Spleen (tissue), 11 donors: ENCODE results near the gene SULT6B1. TPM values are rescaled to one million over a fixed set of nuclear protein-coding genes. Genes with fewer than 3 reads are reported as not detected.

Source experiments
- DNase-seq: peaks from one replicate; pipeline ENCODE4 v3.0.0-alpha.2; 2020
- H3K27ac ChIP-seq, 8 donors: fragments of 200-600 bp; sonication (generic) in 7 of 8; 1 replicate in 4 of 8; 2 replicates in 4 of 8; pipeline versions ENCODE4 v1.5.0 to v1.8.0; 2016 to 2021; ENCODE audit warnings: inconsistent platforms in 4 of 8, mild to moderate bottlenecking in 4 of 8, moderate library complexity in 1 of 8
- H3K27me3 ChIP-seq, 7 donors: fragments of 200-600 bp; sonication (generic) in 6 of 7; replicated peaks in 1 of 7; 1 replicate in 4 of 7; 2 replicates in 3 of 7; pipeline versions ENCODE4 v1.5.0 to v1.8.0; 2016 to 2021; ENCODE audit warnings: inconsistent platforms in 3 of 7, mild to moderate bottlenecking in 1 of 7
- H3K36me3 ChIP-seq, 6 donors: fragments of 200-600 bp; sonication (generic) in 5 of 6; 1 replicate in 4 of 6; 2 replicates in 2 of 6; pipeline versions ENCODE4 v1.5.0 to v1.8.0; 2016 to 2021; ENCODE audit warnings: inconsistent platforms in 2 of 6
- H3K4me1 ChIP-seq, 6 donors: fragments of 200-600 bp; sonication (generic) in 5 of 6; 1 replicate in 3 of 6; 2 replicates in 3 of 6; pipeline versions ENCODE4 v1.5.0 to v1.8.0; 2016 to 2021; ENCODE audit warnings: inconsistent platforms in 3 of 6
- H3K4me3 ChIP-seq, 8 donors: fragments of 200-600 bp; sonication (generic) in 7 of 8; 1 replicate in 4 of 8; 2 replicates in 4 of 8; pipeline versions ENCODE4 v1.5.0 to v1.8.0; 2016 to 2021; ENCODE audit warnings: inconsistent platforms in 4 of 8, mild to moderate bottlenecking in 4 of 8, moderate library complexity in 2 of 8
- H3K9me3 ChIP-seq, 8 donors: fragments of 200-600 bp; sonication (generic) in 7 of 8; 1 replicate in 4 of 8; 2 replicates in 4 of 8; pipeline versions ENCODE4 v1.5.0 to v1.8.0; 2016 to 2021; ENCODE audit warnings: inconsistent platforms in 4 of 8
- POLR2A ChIP-seq, 3 donors: fragments of 450-650 bp; IDR thresholded peaks; one replicate each; pipeline ENCODE4 v1.5.1; 2017; ENCODE audit warnings: antibody characterized with exemption in 3 of 3, mild to moderate bottlenecking in 1 of 3
- POLR2AphosphoS5 ChIP-seq, 3 donors: sonication (generic); formaldehyde crosslinking; IDR thresholded peaks; one replicate each; pipeline ENCODE4 v1.5.1; 2017; ENCODE audit warnings: antibody characterized with exemption in 3 of 3
- WGBS, 5 donors: extraction: QIAGEN DNeasy Blood & Tissue Kit in 3 of 5; methylation state at CpG; one replicate each; pipeline versions ENCODE4 v1.1.5 to v1.1.7; 2013 to 2018; 5-methylcytosine and 5-hydroxymethylcytosine counted together
- intact Hi-C: fragments of 100-400 bp; cut with DNase I; formaldehyde crosslinking; loops from one replicate; pipeline ENCODE4 v1.15.0; 2023; ENCODE audit warnings: low total_unique reads
- polyA plus RNA-seq, 3 donors: library from polyadenylated mRNA; stranded (reverse); fragments of 200-250 nt; gene quantifications; one replicate each; pipeline ENCODE4 v1.2.1, GENCODE V29; 2013
- total RNA-seq, 7 donors: library from RNA; depleted of rRNA in 3 of 7; stranded (reverse); fragments of >200 nt in 3 of 7; fragmentation: NEBNext Ultra II Directional in 4 of 7; extraction: Animal tissue kit (Norgen Biotek cat#: 25700) in 4 of 7; gene quantifications; one replicate each; pipeline versions ENCODE4 v1.1.0 to v1.2.1, GENCODE V29; 2016 to 2021
- TF ChIP-seq, protein P1 (sequence below), 11 experiments: fragments of 200-600 bp in 7 of 11; fragments of 450-650 bp in 4 of 11; sonication (generic) in 4 of 11; IDR thresholded peaks in 8 of 11; conservative IDR thresholded peaks in 3 of 11; 1 replicate in 7 of 11; 2 replicates in 4 of 11; pipeline versions ENCODE4 v1.4.0 to v1.8.0; 2016 to 2021; ENCODE audit warnings: antibody characterized with exemption in 11 of 11, inconsistent platforms in 4 of 11, mild to moderate bottlenecking in 1 of 11
- donor health status: healthy with polysubstance abuse.
- donor health status: DM: no; HTN: no; CAD: no; lungs with moderate emphysema.
- donor health status: DM: no; HTN: no; CAD: no.
- donor health status: Bipolar disorder and iron deficiency.
- donor health status: healthy.
- donor health status: DM: no; HTN: no; CAD: no.
- donor health status: DM: yes; HTN: yes; CAD: no.

SULT6B1 gene
- total and polyA plus RNA-seq, 10 donors, result not detected

DNA sequence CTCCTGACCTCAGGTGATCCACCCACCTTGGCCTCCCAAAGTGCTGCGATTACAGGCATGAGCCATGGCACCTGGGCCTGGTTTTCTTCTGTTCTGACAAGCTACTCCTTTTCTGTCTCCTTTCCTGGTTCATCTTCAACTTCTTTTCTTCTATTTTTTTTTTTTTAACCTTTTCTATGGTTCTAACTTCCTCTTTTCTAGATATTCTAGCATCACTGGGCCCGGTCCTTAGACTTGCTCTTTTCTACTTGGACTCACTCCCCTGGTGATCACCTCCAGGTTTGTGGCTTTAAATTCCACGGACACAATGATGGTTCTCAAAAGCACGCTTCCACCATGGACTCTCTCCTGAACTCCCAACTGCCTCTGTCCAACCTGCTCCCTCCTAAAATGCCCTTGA lies 33.7 kb downstream of the SULT6B1 start:
- Histone ChIP-seq H3K4me3 (peak overlapping the region in 1 of 8 donors; percentile 96), H3K36me3 (peaks cover 0 to 21% (median 0%) of the 10 kb centered on the region in 6 donors), H3K9me3 (no peaks in the 10 kb centered on the region), H3K27me3 (no peaks in the 10 kb centered on the region), H3K27ac (peak overlapping the region in 4 of 8 donors; percentile 94 to 96 (median 94)), H3K4me1 (peaks cover 20 to 74% (median 45%) of the 10 kb centered on the region in 6 donors)
- intact Hi-C loops, result no loop called here
- WGBS, 5 donors, result 63 to 81% (median 75%) methylated on average over 4 of the region's 4 CpGs
- no peak for DNase-seq
- TF ChIP-seq POLR2A (IDR thresholded peaks at IDR 0.05) (no peak), POLR2AphosphoS5 (IDR thresholded peaks at IDR 0.05) (no peak)
- TF ChIP-seq, protein P1, sequence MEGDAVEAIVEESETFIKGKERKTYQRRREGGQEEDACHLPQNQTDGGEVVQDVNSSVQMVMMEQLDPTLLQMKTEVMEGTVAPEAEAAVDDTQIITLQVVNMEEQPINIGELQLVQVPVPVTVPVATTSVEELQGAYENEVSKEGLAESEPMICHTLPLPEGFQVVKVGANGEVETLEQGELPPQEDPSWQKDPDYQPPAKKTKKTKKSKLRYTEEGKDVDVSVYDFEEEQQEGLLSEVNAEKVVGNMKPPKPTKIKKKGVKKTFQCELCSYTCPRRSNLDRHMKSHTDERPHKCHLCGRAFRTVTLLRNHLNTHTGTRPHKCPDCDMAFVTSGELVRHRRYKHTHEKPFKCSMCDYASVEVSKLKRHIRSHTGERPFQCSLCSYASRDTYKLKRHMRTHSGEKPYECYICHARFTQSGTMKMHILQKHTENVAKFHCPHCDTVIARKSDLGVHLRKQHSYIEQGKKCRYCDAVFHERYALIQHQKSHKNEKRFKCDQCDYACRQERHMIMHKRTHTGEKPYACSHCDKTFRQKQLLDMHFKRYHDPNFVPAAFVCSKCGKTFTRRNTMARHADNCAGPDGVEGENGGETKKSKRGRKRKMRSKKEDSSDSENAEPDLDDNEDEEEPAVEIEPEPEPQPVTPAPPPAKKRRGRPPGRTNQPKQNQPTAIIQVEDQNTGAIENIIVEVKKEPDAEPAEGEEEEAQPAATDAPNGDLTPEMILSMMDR (IDR thresholded peaks at IDR 0.05 in 8 of 11, conservative IDR thresholded peaks at IDR 0.05 in 3 of 11), result no peak

DNA sequence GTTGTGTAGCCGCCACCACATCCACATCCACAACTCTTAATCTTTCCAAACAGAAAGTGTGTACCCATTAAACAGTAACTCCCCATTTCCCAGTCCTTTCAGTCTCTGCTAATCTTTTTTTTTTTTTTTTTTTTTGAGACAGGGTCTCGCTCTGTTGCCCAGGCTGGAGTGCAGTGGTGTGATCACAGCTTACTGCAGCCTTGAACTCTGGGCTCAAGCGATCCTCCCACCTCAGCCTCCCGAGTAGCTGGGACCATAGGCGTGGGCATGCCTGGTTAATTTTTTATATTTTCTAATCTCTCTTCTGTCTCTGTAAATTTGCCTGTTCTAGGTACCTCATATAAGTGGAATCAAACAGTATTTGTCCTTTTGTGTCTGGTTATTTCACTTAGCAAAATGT lies 35.2 kb downstream of the SULT6B1 start:
- intact Hi-C loops, result no loop called here
- Histone ChIP-seq H3K4me3 (no peak overlapping the region), H3K9me3 (no peaks in the 10 kb centered on the region), H3K27ac (no peak overlapping the region), H3K27me3 (no peaks in the 10 kb centered on the region), H3K4me1 (peaks cover 20 to 84% (median 50%) of the 10 kb centered on the region in 6 donors), H3K36me3 (peaks cover 0 to 35% (median 6%) of the 10 kb centered on the region in 6 donors)
- 87 to 98% (median 89%) methylated on average over 5 of the region's 5 CpGs for WGBS, 5 donors
- DNase-seq, result no peak
- TF ChIP-seq POLR2AphosphoS5 (IDR thresholded peaks at IDR 0.05) (no peak), POLR2A (IDR thresholded peaks at IDR 0.05) (no peak)
- TF ChIP-seq, protein P1 (IDR thresholded peaks at IDR 0.05 in 8 of 11, conservative IDR thresholded peaks at IDR 0.05 in 3 of 11), result no peak

DNA sequence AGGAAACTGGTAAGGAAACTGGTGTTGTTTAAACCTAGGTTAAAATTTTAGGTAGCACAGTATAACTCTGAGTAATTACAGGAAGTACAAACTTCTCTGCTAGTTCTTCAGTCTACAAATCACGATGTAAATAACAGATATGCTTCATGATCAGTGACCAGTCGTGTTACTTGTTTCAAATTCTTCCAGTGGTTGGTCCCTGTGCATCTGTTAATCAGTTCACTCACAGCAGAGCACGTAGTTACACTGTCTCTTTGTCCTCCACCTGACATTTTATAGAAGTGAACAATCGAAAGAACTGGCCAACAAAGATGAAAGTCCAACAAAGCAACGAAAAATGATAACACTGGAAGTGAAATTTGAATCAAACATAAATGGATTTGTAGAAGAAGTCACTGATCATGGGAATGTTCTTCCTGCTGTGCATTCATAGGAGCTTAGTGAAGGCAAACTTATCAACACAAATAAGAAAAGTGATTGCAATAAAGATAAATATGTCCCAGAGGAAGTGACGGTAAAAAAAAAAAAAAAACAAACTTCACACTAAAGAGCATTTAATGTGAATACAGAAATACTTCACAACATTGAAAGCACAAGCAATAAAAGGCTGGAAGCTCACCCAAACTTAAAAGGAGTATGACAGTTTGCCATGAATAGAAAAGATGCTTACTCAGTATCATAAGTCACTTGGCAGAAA lies 38.7 kb downstream of the SULT6B1 start:
- H3K4me1 ChIP-seq, result peaks cover 3 to 74% (median 27%) of the 10 kb centered on the region in 6 donors
- no peak overlapping the region for H3K4me3 ChIP-seq
- intact Hi-C loops, result no loop called here
- WGBS, 5 donors, result 36 to 52% (median 49%) methylated on average over 6 of the region's 6 CpGs
- no peaks in the 10 kb centered on the region for H3K27me3 ChIP-seq
- TF ChIP-seq POLR2A (IDR thresholded peaks at IDR 0.05), result no peak
- TF ChIP-seq, protein P1 (IDR thresholded peaks at IDR 0.05 in 8 of 11, conservative IDR thresholded peaks at IDR 0.05 in 3 of 11), result no peak
- TF ChIP-seq POLR2AphosphoS5 (IDR thresholded peaks at IDR 0.05), result no peak
- H3K27ac ChIP-seq, result peak overlapping the region in 5 of 8 donors; percentile 25 to 65 (median 36)
- DNase-seq, result no peak
- H3K36me3 ChIP-seq, result peaks cover 0 to 69% (median 40%) of the 10 kb centered on the region in 6 donors
- H3K9me3 ChIP-seq, result no peaks in the 10 kb centered on the region

DNA sequence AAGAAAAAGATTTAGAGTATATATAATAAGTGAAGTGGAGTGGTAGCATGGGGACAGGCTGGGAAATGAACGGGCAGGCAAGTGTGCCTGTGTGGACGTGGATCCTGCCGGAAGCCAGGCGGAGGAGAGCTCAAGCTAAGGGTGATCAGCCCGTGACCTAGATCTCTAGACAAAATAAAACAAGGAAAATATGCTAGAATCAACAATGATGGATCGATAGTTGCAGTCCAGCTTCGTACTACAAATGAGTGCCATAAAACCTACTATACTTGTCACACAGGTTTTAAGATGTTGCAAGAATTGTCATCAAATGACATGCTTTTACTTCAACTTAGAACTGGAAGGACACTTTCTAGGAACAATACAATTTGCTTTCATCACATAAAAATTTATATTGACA lies 40.1 kb downstream of the SULT6B1 start:
- H3K4me3 ChIP-seq, result no peak overlapping the region
- peaks cover 0 to 60% (median 21%) of the 10 kb centered on the region in 6 donors for H3K4me1 ChIP-seq
- peaks cover 4 to 76% (median 50%) of the 10 kb centered on the region in 6 donors for H3K36me3 ChIP-seq
- no peak overlapping the region for H3K27ac ChIP-seq
- WGBS, 5 donors, result 94 to 99% (median 97%) methylated on average over 7 of the region's 7 CpGs
- intact Hi-C loops, result no loop called here
- no peaks in the 10 kb centered on the region for H3K27me3 ChIP-seq
- no peaks in the 10 kb centered on the region for H3K9me3 ChIP-seq
- TF ChIP-seq POLR2AphosphoS5 (IDR thresholded peaks at IDR 0.05) (no peak), POLR2A (IDR thresholded peaks at IDR 0.05) (no peak)
- TF ChIP-seq, protein P1 (IDR thresholded peaks at IDR 0.05 in 8 of 11, conservative IDR thresholded peaks at IDR 0.05 in 3 of 11), result no peak
- DNase-seq, result no peak
